Left ventricle myocardium inferior (tissue), 1 donor: ENCODE results near the gene CACNA1C. TPM values are rescaled to one million over a fixed set of nuclear protein-coding genes. Genes with fewer than 3 reads are reported as not detected.

Source experiments
- DNase-seq: peaks from one replicate; pipeline ENCODE4 v3.0.0-alpha.2; 2020
- H3K27ac ChIP-seq: fragments of 200-600 bp; replicated peaks from 2 replicates; pipeline ENCODE4 v1.8.0; 2021
- H3K27me3 ChIP-seq: fragments of 200-600 bp; 2 replicates; pipeline ENCODE4 v1.8.0; 2021; ENCODE audit warnings: low read depth
- H3K36me3 ChIP-seq: fragments of 200-600 bp; 2 replicates; pipeline ENCODE4 v1.8.0; 2021
- H3K4me1 ChIP-seq: fragments of 200-600 bp; 2 replicates; pipeline ENCODE4 v1.8.0; 2021
- H3K4me3 ChIP-seq: fragments of 200-600 bp; 2 replicates; pipeline ENCODE4 v1.8.0; 2021; ENCODE audit warnings: mild to moderate bottlenecking, moderate library complexity
- H3K9me3 ChIP-seq: fragments of 200-600 bp; replicated peaks from 2 replicates; pipeline ENCODE4 v1.8.0; 2021
- intact Hi-C: fragments of 100-400 bp; cut with micrococcal nuclease; formaldehyde crosslinking; loops from one replicate; pipeline ENCODE4 v1.11.0; 2022
- total RNA-seq: library from RNA; stranded (reverse); fragmentation: NEBNext Ultra II Directional; extraction: Animal tissue kit (Norgen Biotek cat#: 25700); gene quantifications from one replicate; pipeline ENCODE4 v1.2.1, GENCODE V29; 2021
- TF ChIP-seq, protein P1 (sequence below): fragments of 200-600 bp; IDR thresholded peaks from 2 replicates; pipeline ENCODE4 v1.8.0; 2021; ENCODE audit warnings: antibody characterized with exemption, mild to moderate bottlenecking, borderline replicate concordance
- donor health status: DM: no; HTN: yes; CAD: no; lungs with severe emphysema.

The CACNA1C gene
- total RNA-seq, 1 donor from 2014 or later: 137 TPM

DNA sequence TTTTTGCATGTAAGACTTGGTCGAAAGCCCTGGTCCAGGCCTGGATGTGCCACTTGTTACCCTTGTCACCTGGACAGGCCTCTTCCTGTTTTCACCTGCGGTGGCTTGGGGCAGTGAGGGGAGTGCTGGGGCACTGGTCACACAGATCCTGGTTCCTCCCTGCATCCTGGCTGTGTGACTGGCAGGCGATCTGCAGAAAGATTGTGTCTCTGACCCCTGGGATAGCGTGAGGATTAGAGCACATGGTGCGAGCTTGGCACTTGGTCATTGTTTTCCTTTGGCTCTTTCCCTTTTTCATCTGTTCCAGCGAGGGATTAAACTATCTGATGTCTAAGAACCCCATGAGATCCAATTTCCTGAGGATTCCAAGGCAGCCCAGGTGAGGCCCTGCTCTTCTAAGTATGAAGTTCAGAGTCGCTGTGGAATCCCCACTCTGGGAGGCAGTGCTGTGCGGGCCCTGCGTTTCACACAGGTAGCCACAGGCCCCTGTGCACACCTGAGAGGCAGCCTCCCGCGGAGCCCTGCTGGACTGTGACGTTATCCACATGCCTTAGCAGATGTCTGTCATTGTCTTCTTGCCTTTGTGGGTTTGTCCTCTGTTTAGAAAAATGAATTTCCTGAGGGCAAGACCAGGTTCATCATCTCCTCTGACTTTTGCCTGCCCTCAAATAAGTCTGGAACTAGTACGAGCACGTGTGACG is 288.4 kb downstream of the CACNA1C start:
- no peak overlapping the region for H3K4me3 ChIP-seq
- no peak for DNase-seq
- H3K4me1 ChIP-seq: peaks cover 99% of the 10 kb centered on the region
- no peaks in the 10 kb centered on the region for H3K27me3 ChIP-seq
- no peaks in the 10 kb centered on the region for H3K36me3 ChIP-seq
- H3K27ac ChIP-seq: no peak overlapping the region
- no peaks in the 10 kb centered on the region for H3K9me3 ChIP-seq
- TF ChIP-seq, protein P1, sequence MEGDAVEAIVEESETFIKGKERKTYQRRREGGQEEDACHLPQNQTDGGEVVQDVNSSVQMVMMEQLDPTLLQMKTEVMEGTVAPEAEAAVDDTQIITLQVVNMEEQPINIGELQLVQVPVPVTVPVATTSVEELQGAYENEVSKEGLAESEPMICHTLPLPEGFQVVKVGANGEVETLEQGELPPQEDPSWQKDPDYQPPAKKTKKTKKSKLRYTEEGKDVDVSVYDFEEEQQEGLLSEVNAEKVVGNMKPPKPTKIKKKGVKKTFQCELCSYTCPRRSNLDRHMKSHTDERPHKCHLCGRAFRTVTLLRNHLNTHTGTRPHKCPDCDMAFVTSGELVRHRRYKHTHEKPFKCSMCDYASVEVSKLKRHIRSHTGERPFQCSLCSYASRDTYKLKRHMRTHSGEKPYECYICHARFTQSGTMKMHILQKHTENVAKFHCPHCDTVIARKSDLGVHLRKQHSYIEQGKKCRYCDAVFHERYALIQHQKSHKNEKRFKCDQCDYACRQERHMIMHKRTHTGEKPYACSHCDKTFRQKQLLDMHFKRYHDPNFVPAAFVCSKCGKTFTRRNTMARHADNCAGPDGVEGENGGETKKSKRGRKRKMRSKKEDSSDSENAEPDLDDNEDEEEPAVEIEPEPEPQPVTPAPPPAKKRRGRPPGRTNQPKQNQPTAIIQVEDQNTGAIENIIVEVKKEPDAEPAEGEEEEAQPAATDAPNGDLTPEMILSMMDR: no peak
- intact Hi-C loops: no loop called here

DNA sequence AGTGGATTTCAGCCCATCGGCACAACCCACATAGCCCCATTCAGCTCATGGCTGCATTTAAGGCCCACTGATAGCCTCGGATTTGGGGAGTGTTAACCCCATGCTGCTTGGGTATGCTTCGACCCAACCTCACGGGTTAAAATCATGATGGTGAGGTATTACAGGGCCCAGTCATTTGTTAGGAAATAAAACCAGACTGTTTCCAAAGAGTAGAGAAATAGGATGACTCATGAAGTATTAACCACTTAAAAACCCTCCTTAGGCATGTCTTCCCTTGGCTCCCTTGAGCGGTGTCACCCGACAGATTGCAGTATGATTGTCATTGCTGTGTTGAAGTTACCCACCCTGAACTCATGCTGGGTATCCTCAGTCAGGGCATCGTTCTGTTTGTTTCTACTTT is 289.1 kb downstream of the CACNA1C start:
- H3K27ac ChIP-seq: no peak overlapping the region
- H3K27me3 ChIP-seq: no peaks in the 10 kb centered on the region
- H3K4me1 ChIP-seq: peaks cover 99% of the 10 kb centered on the region
- H3K9me3 ChIP-seq: no peaks in the 10 kb centered on the region
- H3K36me3 ChIP-seq: no peaks in the 10 kb centered on the region
- intact Hi-C loops: no loop called here
- H3K4me3 ChIP-seq: no peak overlapping the region
- TF ChIP-seq, protein P1: no peak
- no peak for DNase-seq

DNA sequence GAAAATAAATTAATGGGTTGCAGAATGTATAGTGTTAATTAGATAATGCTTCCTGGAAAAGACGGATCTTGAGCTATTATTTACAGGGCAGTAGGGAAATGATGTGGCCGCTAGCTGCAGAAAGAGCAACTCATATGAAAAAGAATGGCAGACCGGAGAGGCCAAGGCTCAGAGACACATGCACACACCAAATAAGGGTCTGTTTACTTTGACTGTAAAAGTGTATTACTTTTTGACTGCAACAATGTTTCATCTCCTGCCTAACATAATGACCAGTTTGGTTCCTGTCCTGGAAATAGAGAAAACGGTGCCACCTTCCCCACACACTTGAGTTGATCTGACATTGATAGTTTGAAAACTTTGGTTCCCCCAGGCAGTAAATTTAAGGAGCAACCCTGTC is 290.9 kb downstream of the CACNA1C start:
- H3K9me3 ChIP-seq: no peaks in the 10 kb centered on the region

DNA sequence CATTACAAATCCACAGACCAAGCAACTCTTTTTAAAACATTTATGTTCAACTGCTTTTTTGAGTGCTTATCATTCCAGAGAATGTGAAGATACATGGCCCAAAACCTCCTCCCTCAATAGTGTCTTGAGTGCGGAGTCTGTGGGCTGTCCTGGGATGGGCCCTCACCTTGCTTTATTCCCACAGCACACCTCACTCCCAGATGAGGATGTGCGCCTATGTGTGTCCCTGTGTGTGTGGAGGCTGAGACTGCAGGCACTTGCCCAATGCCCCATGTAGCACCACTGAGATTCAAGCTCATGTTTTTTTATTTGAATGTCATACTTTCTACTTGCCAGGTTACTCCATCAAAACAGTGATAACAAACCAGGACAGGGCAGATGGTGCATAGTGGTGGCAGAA is 291.7 kb downstream of the CACNA1C start:
- DNase-seq: no peak
- H3K36me3 ChIP-seq: no peaks in the 10 kb centered on the region
- H3K27ac ChIP-seq: no peak overlapping the region
- H3K4me1 ChIP-seq: peaks cover 98% of the 10 kb centered on the region
- no peaks in the 10 kb centered on the region for H3K27me3 ChIP-seq
- intact Hi-C loops: no loop called here
- no peaks in the 10 kb centered on the region for H3K9me3 ChIP-seq
- H3K4me3 ChIP-seq: no peak overlapping the region
- TF ChIP-seq, protein P1: no peak

More for the DNA sequence above, 290.9 kb downstream of the CACNA1C start:
- Histone ChIP-seq H3K4me1 (peaks cover 99% of the 10 kb centered on the region), H3K4me3 (no peak overlapping the region), H3K36me3 (no peaks in the 10 kb centered on the region), H3K27me3 (no peaks in the 10 kb centered on the region), H3K27ac (no peak overlapping the region)
- TF ChIP-seq, protein P1: no peak
- intact Hi-C loops: no loop called here
- DNase-seq: no peak

DNA sequence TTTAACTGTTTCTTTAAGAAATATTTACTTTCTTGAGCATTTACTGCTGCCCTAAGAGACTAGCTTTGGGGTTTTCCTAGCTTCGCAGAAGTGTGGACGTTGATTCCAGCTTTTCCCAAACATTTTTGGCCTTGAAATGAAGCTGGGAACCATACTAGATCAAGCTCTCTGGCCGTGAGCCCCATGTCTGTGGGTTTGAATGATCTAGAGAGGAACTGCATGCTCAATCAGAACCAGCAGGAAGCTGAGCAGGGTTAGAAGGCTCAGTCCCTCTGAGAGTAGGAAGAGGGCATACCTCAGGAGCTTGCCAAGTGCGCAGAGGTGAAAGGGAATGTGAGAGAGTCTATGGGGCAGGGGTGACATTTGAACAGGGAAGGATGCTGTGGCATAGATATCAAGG is 292.1 kb downstream of the CACNA1C start:
- TF ChIP-seq, protein P1: no peak
- DNase-seq: no peak
- H3K27ac ChIP-seq: no peak overlapping the region
- no peaks in the 10 kb centered on the region for H3K36me3 ChIP-seq
- H3K9me3 ChIP-seq: no peaks in the 10 kb centered on the region
- intact Hi-C loops: no loop called here
- H3K4me3 ChIP-seq: no peak overlapping the region
- peaks cover 99% of the 10 kb centered on the region for H3K4me1 ChIP-seq
- no peaks in the 10 kb centered on the region for H3K27me3 ChIP-seq
